Pons (tissue), 1 donor: ENCODE results near the gene CEP170B.
"Not testable (repeated sequence)": the region's sequence is repeated elsewhere in the genome, so short reads cannot be mapped to it uniquely, and the experiment has no call there.

Experiments
- DNase-seq: peaks from one replicate; pipeline ENCODE4 v3.0.0-alpha.2; 2016; ENCODE audit warnings: low spot score

CEP170B gene

DNA sequence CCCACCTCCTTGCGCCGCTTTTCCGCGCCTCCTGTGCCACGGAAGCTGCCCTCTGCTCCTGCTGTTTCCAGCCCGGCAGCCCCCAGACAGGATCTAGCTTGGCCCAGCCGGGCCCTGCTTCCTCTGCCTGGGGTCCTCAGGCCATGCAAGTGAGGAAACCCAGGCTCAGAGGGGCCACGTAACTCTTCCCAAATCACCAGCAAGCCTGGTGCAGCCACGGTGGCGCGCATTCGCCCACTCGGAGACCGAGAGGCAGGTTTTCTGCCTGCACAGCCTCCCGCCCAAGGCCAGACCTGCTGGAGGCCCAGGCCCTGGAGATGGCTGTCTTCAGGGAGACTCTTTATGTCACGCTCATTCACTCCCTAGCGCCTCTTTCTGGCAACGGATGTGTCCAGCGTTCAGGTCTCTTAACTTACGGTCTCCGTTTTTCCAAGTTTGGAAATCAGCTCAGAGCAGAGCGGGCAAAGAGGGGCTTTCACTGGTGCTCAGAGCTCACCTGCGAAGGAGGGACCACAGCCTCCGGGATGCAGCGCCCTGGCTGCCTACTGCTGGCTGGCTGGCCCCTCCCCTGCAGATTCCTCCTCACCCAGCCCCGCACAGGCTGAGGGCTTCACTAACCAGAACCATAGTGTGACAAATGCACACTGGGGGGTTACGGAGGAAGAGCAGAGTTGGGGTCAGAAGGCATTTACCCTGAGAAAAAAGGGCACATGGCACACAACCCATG is 20.6 kb upstream of the CEP170B start:
- no peak for DNase-seq

DNA sequence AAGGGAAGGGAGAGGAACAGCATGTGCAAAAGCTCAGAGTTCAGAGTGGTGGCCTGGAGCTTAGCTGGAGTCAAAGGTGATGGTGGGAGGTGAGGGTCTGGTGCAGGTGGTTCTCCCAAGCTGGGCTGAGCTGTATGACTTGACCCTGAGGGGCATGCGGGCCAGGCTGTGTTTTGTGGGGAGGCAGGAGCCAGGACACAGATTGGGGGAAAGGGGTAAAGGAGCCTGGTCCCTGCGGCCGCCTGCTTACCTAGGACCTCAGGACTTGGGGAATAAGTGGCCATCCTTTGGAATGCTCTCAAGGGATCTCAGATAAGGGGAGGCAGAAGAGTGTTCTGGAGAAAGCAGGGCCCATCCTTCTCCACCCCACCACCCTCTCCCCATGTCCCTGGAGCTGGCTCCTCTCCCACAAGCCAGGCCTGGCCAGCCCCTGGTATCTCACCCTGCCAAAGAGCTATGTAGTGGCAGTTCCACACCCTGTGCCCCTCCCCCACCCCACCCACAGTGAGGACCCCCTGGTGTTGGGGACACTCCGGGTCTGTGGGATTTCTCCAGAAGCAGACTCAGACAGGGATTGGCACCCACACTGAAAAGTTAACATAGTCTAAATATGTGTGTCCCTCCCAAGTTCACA is 19.9 kb upstream of the CEP170B start:
- no peak for DNase-seq

DNA sequence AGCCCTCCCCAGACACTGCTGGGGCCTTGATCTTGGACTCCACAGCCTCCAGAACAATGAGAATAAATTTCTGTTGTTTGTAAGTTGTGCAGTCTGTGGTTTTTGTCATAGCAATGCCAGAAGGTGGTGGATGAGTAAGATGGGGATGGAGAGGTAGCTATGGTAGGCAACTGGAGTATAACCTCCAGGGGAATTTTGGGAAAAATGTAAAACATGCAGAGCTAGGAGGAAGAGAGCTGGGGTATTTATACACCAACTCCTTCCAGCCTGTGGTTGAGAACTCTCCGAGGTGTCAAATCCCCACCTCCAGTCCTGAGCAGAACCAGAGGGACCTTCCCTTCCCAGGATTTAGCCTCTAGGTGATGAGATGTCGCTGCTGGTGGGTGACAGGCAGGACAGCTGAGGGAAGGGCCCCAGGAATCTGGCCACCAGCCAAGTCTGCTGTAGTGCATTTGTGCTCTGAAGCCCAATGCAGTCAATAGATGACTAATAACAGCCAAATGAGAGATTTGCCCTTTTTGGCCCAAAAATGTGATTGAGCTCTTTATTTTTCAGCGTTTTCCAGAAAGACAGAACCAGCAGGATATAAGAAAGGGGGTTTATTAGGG is 19.1 kb upstream of the CEP170B start:
- no peak for DNase-seq

DNA sequence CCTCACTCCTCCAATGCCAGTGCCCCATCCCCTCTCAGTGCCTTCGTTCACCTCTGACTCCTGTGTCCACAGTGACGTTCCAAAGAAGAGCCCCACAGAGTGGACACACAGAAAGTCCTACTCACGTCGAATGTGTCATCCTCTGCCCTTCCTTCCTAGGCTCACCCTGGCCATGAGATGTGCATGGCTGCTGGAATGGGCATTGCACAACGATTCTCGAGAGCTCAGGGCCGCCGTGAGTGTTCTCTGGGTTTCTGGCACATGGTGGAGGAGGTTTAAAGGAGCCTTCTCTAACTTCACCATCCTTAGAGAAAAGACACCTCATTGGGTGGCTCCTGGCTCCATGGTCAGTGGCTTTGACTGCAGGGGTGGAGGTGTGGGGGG is 12.8 kb upstream of the CEP170B start:
- DNase-seq, result no peak

DNA sequence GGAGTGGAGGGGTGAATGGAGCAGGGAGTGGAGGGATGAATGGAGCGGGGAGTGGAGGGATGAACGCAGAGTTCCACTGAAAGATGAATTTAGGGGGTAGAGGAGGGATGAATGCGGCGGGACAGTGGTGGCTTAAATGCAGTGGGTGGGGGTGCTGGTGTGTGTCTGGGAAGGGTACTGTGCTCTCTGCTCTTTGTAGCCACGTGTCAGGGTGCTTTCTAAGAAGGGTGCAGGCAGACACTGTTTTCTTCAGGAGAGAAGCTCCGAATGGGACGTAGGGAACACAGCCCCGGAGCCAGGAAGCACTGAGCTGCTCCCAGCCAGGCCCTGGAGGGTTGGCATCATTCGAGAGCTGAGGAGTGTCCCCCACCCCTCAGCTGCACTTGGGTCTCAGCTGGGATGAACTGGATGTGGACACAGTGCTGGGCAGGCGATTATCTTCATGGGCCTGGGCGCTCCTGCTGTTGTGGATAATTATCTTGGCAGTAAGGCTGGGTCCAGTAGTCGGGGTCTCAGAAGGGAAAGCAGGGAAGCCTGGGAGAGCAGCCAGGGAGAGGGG is 9.5 kb upstream of the CEP170B start:
- DNase-seq, result no peak

DNA sequence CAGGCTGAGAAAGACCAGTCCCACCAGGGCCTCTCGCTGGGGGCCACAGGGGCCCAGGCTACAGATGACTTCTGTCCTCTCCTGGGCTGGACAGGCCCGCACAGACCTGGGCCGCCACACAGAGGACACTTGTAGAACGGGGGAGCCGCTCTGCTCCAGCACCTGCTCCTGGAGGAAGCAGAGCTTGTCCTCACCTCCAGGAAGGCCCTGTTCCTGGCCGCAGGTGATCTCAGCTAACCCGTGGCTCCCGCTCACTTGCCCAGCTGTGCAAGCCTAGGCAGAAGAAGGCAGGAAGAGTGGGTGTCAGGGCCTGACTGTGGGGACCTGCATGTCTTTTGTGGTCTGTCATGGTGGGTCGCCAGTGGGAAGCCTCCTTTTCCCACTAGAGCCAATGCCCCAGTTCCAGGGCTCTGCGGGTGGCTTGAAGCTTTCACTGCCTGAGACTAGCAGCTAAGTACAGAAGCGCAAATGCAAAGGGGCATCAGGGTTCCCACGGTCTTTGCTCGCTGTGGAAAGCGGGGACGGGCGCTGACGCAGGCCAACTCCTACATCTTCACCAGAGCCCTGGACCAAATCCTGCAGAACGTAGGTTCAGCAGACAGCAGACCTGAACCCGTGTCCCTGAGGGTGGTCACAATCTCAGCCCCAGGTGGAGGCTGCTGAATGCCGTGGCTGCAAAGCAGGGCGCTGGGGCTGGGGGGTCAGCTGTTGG is 8.8 kb upstream of the CEP170B start:
- no peak for DNase-seq

DNA sequence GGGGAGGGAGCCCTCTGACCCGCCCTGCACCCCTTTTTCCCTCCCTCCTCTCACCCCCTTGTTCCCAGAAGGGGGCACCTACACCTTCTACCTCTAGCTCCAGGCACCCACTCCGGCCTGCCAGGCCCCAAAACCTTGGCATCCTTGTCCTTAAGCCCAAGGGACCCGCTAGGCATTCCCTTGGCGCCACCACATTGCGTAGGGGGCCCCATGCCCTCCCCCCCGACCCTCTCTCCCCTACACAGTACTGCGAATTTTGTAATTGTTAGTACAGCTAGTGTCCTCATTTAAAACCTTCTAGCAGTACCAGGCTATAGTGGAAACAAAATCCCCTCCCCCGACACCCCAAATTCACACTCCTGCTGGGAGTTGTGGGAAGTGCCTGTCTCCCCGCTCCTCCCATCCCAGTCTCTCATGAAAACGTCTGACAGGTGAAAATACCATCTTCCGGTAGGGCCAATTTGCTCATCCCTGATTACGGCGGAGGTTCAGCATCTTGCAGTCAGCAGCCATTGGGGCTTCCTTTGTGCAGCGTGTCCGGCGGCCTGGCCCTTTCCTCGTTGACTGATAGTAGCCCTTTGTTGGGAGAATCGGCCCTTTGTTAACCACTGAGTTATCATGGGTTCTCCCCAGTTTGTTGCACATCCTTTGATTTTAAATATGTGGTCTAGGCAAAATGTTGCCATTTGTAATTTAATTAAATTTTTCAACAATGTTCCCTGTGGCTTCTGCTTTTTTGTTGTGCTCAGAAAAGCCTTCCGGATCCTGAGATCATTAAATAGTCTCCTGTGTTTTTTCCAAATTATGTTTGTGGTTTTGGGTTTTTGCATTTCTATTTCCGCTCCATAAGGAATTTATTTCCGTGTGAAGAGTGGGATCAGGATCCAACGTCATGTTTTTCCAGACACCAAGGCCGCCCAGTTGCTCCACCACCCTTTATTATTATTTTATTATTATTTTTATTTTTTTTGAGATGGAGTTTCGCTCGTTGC is 7.9 kb upstream of the CEP170B start:
- DNase-seq, result peak; percentile 90

DNA sequence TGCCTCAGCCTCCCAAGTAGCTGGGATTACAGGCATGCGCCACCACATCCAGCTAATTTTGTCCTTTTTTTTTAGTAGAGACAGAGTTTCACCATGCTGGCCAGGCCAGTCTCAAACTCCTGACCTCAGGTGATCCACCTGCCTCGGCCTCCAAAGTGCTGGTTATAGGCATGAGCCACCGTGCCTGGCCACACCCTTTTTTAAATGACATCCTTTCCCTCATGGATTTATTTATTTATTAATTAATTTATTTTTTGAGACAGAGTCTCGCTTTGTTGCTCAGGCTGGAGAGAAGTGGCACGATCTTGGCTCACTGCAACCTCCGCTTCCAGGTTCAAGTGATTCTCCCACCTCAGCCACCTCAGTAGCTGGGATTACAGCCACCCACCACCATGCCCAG is 7.1 kb upstream of the CEP170B start:
- not testable (repeated sequence) for DNase-seq

DNA sequence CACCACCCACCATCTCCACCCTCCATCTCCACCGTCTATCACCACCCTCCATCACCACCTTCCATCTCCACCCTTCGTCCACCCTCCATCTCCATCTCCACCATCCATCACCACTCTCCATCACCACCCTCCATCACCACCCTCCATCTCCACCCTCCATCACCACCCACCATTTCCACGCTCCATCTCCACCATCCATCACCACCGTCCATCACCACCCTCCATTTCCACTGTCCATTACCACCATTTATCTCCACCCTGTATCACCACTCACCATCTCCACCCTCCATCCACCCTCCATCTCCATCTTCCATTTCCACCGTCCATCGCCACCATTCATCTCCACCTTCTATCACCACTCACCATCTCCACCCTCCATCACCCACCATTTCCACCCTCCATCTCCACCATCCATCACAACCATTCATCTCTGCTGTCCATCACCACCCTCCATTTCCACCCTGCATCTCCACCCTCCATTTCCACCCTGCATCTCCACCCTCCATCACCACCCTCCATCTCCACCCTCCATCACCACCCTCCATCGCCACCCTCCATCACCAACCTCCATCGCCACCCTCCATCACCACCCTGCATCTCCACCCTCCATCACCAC is 6.1 kb upstream of the CEP170B start:
- DNase-seq, result no peak

DNA sequence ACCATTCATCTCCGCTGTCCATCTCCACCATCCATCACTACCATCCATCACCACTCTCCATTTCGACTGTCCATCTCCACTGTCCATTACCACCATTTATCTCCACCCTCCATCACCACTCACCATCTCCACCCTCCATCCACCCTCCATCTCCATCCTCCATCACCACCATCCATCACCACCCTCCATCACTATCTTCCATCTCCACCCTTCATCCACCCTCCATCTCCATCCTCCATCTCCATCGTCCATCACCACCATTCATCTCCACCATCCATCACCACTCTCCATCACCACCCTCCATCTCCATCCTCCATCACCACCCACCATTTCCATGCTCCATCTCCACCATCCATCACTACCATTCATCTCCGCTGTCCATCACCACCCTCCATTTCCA is 5.2 kb upstream of the CEP170B start:
- no peak for DNase-seq

DNA sequence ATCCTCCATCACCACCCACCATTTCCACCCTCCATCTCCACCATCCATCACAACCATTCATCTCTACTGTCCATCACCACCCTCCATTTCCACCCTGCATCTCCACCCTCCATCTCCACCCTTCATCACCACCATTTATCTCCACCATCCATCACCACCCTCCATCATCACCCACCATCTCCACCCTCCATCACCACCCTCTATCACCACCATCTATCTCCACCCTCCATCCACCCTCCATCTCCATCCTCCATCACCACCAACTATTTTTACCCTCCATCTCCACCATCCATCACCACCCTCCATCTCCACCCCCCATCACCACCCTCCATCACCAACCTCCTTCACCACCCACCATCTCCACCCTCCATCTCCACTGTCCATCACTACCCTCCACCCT is 4.7 kb upstream of the CEP170B start:
- no peak for DNase-seq

DNA sequence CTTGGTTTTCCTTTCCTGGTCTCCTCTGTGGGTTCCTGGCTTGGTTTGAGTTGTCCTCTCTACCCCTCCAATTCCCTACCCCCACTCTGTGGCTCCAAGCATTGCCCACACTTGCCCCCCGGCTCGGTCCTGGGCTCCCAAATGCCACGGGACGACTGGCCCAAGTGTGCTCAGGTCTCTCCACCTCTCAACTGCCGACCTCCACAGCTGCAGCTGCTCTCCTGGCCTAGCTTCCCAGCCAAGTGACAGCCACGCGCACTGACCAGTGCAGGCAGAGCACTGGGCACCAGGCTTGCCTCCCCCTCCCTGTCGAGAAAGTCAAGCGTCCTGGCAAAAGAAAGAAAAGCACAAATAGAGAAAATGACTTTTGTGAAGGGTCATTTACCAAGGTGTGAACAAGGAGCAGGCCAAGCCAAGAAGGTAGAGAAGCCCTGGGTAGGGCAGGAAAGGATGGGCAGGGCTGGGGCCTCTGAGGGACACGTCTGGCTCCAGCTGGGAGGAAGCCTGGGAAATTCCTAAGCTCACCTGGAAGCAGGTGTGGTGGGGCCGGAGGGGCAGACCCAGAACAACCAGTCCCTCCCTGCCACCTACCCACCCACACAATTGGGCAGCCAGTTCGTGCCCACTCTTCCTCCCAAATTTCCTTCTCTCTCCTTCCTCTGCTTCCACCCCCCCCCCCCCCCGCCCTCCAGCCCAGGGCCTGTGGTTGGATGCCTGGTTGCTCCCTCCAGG is 1.8 kb upstream of the CEP170B start:
- DNase-seq, result no peak

DNA sequence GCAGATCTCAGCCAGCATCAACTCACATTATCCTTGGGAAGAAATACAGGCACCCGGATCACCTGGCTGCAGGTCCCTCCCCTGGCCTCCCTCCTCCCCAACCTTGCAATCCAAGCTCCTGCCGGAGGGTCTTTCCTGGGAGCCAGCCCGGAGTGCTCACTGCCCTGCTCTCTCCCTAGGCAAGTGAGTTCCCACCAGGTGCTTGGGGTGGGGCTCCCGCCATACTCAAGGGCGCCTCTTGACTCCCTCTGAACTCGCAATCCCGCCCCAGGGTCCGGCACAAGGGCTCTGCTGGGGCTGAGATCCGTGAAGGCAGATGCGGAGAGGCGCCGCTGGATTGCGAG is 1.2 kb upstream of the CEP170B start:
- no peak for DNase-seq

DNA sequence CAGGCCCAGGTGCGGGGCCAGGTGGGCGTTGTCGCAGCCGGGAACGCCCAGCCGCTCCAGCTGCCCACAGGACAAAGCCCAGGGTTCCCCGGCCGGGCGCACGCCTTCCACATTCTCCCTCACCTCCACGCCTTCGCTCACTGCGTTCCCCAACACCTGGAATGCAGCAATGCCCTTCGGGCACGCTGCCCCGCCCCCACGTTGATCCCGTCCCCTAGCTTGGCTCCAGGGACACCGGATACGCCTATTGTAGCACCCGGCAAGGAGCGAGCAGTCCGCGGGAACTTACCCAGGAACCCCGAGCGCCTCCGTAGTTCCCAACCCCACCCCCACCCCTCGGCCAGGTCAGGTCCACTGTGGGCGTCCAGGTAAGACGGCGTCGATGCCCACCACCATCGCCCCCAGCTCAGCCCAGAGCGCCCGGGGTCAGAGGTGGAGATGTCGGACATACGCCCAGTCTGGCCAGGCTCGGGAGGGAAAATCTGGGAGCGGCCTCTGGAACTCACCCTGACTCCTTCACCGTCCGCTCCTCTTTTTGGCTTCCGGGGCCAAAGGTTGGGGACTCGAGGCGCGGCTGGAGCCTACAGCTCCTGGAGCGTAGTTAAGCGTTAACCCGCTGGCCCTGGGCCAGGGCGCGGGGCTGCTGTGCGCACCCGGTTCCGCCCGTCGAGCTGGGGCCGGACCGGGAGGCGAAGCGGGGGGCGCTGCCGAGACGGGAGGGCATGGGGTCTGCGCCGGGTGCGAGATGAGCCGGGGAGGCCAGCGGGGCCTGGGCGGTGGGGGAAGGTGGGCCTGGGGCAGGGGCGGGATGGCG is 594 bp upstream of the CEP170B start:
- DNase-seq, result no peak

DNA sequence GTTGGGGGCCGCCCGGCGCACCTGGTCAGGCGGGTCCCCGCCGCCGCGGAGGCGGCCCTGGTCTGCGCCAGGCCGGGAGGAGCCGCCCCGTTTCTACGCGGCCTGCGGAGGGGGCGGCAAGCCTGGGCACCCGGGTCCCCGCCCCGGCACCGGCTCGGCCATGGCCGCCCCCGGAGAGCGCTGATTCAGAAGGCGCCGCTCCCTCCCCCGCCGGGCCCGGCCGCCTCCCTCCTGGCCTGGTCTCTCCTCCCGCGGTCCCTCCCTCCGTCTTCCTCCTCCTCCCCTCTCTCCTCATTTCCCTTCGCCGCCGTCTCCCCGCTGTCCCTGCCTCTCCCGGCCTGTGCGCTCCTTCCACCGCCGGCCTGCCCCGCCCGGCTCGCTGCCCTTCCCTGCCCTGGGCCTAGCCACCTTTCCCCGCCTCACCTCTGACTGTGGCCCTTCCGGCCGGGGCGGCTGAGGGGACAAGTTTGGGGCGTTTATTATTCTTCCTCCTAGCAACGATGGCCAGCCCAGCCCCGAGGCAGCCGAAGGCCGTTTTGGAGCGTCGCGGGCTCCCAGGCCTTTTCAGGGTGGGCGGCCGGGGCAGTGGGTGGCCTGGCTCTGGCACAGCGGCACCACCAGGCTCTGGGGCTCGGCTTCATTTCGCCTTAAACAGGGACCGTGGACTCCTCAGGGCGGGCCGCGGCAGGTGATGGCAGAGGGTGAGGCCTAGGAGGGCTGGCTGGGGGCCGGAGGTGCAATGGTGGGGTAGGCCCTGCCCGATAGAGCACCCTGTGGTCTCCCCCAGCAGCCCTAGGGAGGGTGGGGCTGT is 768 bp downstream of the CEP170B start:
- no peak for DNase-seq

DNA sequence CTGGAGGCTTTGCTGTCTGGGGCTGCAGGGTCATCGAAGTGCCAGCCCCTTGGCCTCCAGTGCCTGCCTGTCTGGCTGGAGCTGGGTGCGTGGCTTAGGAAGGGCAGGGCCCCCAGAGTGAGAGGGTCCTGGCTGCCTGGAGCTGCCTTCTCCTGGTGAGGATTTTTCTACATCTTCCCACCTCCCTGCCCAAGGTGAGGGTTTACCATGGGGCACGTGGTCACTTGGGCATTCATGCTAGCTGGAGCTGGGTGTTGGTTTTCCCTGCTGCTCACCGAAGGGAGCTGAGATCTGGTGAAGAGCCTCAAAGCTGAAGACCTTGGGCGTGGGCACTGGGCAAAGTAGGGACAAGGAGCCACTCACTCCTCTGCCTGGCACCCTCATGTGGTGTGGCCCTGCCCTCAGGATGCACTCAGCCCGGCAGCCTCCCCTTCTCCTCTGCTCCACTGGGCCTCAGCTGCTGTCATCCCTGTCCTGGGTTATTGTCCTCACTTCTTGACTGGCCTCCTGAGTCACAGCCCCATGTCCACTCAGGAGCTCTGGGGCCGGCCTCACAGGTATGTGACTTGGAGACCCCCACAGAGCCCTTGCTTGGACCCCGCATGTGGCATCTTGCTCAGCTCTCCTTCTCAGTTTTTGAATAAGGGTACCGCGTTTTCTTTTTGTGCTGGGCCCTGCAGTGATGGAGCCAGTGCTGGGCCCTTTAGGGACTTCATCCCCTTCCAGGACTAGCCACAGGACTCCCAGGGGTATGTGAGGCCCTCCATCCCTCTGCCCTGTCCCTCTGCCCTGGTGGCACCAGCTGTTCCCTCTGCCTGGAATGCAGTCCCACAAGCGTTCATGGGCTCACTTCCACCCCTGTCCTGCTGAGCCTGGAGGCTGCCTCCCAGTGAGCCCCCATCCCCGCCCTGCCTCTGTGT is 1.6 kb downstream of the CEP170B start:
- DNase-seq, result no peak

DNA sequence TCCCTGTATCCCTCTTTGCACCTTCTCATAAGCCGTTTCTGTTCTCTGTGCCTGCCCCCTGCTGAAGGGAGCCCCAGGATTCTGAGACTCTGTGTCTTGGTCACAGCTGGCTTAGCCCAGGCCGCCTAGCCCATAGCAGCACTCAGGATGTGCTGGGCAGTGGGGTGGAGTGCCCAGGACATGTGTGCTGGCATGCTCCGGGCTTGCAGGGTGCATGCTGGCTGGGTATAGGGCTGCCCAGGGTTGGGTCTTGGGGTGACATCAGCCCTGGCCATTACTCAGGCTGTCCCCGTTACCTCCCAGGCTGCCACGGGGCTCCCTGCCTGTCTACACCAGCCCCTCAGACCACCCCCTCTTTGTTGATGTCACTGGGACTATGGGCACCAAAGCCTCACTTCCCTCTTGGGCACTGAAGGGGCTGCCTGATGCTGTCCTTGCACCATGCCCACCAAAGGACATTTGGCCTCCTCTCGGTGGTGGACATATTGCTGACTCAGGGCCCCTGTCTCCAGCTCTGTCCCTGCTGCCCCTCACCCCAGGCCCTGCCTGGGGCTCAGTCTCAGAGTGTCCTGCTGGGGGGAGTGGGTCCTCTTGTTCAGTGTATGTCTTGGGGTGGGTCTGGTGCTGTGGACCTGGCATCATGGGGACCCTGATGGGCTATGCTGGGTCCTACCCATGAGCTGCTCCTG is 2.4 kb downstream of the CEP170B start:
- no peak for DNase-seq
